SK-N-SH (cell line): ENCODE data around the gene ACTR6. TPM values are rescaled to one million over a fixed set of nuclear protein-coding genes. Genes with fewer than 3 reads are reported as not detected.
A peak's percentile ranks its signal among the peaks of the same experiment; 100 is the strongest.

Experiments
- CTCF ChIA-PET: fragments of 300-600, 350-600 bp; formaldehyde crosslinking; extraction: SDS; loops from one replicate; lab custom pipeline; 2021; lab: Yijun Ruan, JAX
- POLR2A ChIA-PET: fragments of 350-600 bp; sonication (Branson Sonifier 250); formaldehyde crosslinking; extraction: SDS; loops from one replicate; lab custom pipeline; 2020; ENCODE audit warnings: antibody characterized with exemption, inconsistent platforms; lab: Yijun Ruan, JAX
- DNase-seq: peaks from one replicate; pipeline ENCODE4 v3.0.0; 2012
- H2AFZ ChIP-seq: fragments of 200-600 bp; sonication (generic); 2 replicates; pipeline ENCODE4 v1.8.1; 2016; ENCODE audit warnings: antibody characterized with exemption, mild to moderate bottlenecking, low read depth
- H3F3A ChIP-seq: fragments of 200-600 bp; sonication (generic); replicated peaks from 2 replicates; pipeline ENCODE3; 2016; ENCODE audit warnings: antibody characterized with exemption, mild to moderate bottlenecking; ENCODE audit not compliant: insufficient read depth
- H3K27ac ChIP-seq, 2 experiments: fragments of 200-500 bp in 1 of 2; fragments of 200-600 bp in 1 of 2; sonication (Bioruptor generic) in 1 of 2; sonication (generic), shearing (Covaris generic) in 1 of 2; 2 replicates each; pipeline versions ENCODE4 v1.5.1 to v1.6.1; 2014 to 2016; ENCODE audit warnings: low read depth in 2 of 2, inconsistent platforms in 1 of 2, low read length in 1 of 2, mild to moderate bottlenecking in 1 of 2, mixed read lengths in 1 of 2
- H3K27me3 ChIP-seq: fragments of 200-600 bp; sonication (generic), shearing (Covaris generic); 2 replicates; pipeline ENCODE4 v1.6.1; 2016; ENCODE audit warnings: mixed run types; ENCODE audit not compliant: insufficient read depth
- H3K36me3 ChIP-seq, 2 experiments: fragments of 200-500 bp in 1 of 2; fragments of 200-600 bp in 1 of 2; sonication (Bioruptor generic) in 1 of 2; sonication (generic) in 1 of 2; replicated peaks in 1 of 2; 2 replicates each; pipeline versions ENCODE3 to v1.5.1; 2014 to 2016; ENCODE audit warnings: low read length in 1 of 2, mild to moderate bottlenecking in 1 of 2; ENCODE audit not compliant: insufficient read depth in 2 of 2, control insufficient read depth in 1 of 2
- H3K4me1 ChIP-seq, 2 experiments: fragments of 200-500 bp in 1 of 2; fragments of 200-600 bp in 1 of 2; sonication (Bioruptor generic) in 1 of 2; sonication (generic), shearing (Covaris generic) in 1 of 2; 2 replicates each; pipeline versions ENCODE4 v1.5.1 to v1.6.1; 2014 to 2016; ENCODE audit warnings: low read depth in 1 of 2, low read length in 1 of 2, mixed run types in 1 of 2; ENCODE audit not compliant: insufficient read depth in 2 of 2, control insufficient read depth in 1 of 2
- H3K4me2 ChIP-seq: fragments of 200-600 bp; sonication (generic), shearing (Covaris generic); 2 replicates; pipeline ENCODE4 v1.6.1; 2017; ENCODE audit warnings: mixed run types
- H3K4me3 ChIP-seq, 2 experiments: fragments of 200-500 bp in 1 of 2; fragments of 200-600 bp in 1 of 2; sonication (Bioruptor generic) in 1 of 2; sonication (generic), shearing (Covaris generic) in 1 of 2; 2 replicates each; pipeline versions ENCODE4 v1.5.1 to v1.8.1; 2014 to 2016; ENCODE audit warnings: low read depth in 2 of 2, inconsistent platforms in 1 of 2, low read length in 1 of 2, mild to moderate bottlenecking in 1 of 2, mixed read lengths in 1 of 2, moderate library complexity in 1 of 2
- H3K79me2 ChIP-seq: fragments of 200-600 bp; sonication (generic); 2 replicates; pipeline ENCODE4 v1.8.1; 2017; ENCODE audit warnings: mild to moderate bottlenecking; ENCODE audit not compliant: insufficient read depth
- H3K9ac ChIP-seq: fragments of 200-600 bp; sonication (generic); 2 replicates; pipeline ENCODE4 v1.6.1; 2017; ENCODE audit warnings: mixed run types
- H3K9me2 ChIP-seq: fragments of 200-600 bp; sonication (generic); 2 replicates; pipeline ENCODE4 v1.6.1; 2017; ENCODE audit warnings: mixed run types
- H3K9me3 ChIP-seq: fragments of 200-600 bp; sonication (generic); 2 replicates; pipeline ENCODE4 v1.6.1; 2017; ENCODE audit warnings: mixed run types, mild to moderate bottlenecking, moderate library complexity
- H4K20me1 ChIP-seq: fragments of 200-600 bp; sonication (generic); 2 replicates; pipeline ENCODE4 v1.6.1; 2017; ENCODE audit warnings: mild to moderate bottlenecking, mixed run types; ENCODE audit not compliant: insufficient read depth
- CHD2 ChIP-seq: fragments of 150-350 bp; IDR thresholded peaks from 2 replicates; pipeline ENCODE4 v1.6.1; 2018; ENCODE audit warnings: low read length; ENCODE audit not compliant: partially characterized antibody
- MEF2A ChIP-seq: IDR thresholded peaks from 2 replicates; pipeline ENCODE4 v1.4.0; 2012; ENCODE audit warnings: low read depth, borderline replicate concordance
- MXI1 ChIP-seq: IDR thresholded peaks from 2 replicates; pipeline ENCODE4 v1.6.1; 2012; ENCODE audit warnings: mild to moderate bottlenecking, low read depth, low read length, improper control_type of control experiment
- NFIC ChIP-seq: IDR thresholded peaks from 2 replicates; pipeline ENCODE4 v1.4.0; 2012; ENCODE audit warnings: borderline replicate concordance
- NRF1 ChIP-seq: IDR thresholded peaks from 2 replicates; pipeline ENCODE4 v1.6.1; 2012; ENCODE audit warnings: low read depth, mild to moderate bottlenecking, low read length
- RAD21 ChIP-seq: IDR thresholded peaks from 2 replicates; pipeline ENCODE4 v1.6.1; 2012; ENCODE audit warnings: mild to moderate bottlenecking, low read length
- RXRA ChIP-seq: IDR thresholded peaks from 2 replicates; pipeline ENCODE4 v1.4.0; 2012; ENCODE audit warnings: low read depth, mild to moderate bottlenecking, borderline replicate concordance
- SIN3A ChIP-seq: IDR thresholded peaks from 2 replicates; pipeline ENCODE4 v1.6.1; 2012; ENCODE audit warnings: low read depth, mild to moderate bottlenecking, low read length, moderate library complexity, borderline replicate concordance
- SMC3 ChIP-seq: IDR thresholded peaks from 2 replicates; pipeline ENCODE4 v1.6.1; 2012; ENCODE audit warnings: low read depth, low read length, improper control_type of control experiment
- TCF12 ChIP-seq: IDR thresholded peaks from 2 replicates; pipeline ENCODE4 v1.4.0; 2012
- TEAD4 ChIP-seq: IDR thresholded peaks from 2 replicates; pipeline ENCODE4 v1.4.0; 2012; ENCODE audit warnings: mild to moderate bottlenecking, borderline replicate concordance; ENCODE audit not compliant: insufficient read depth
- WGBS: methylation state at CpG from one replicate; pipeline ENCODE4 v1.1.6; 2017; ENCODE audit warnings: low lambda C conversion rate; 5-methylcytosine and 5-hydroxymethylcytosine counted together
- polyA plus RNA-seq, 3 experiments: library from polyadenylated mRNA; depleted of rRNA; stranded (reverse); fragments of >200 nt; gene quantifications; 2 replicates each; pipeline ENCODE4 v1.2.3, GENCODE V29; 2012
- TF ChIP-seq, protein P1 (sequence below): fragments of 150-350 bp; IDR thresholded peaks from 2 replicates; pipeline ENCODE4 v1.6.1; 2017; ENCODE audit warnings: antibody characterized with exemption, low read length, low read depth, borderline replicate concordance
- TF ChIP-seq, protein P2 (sequence below): fragments of 200-600 bp; sonication (generic); IDR thresholded peaks from 2 replicates; pipeline ENCODE4 v1.6.1; 2017; ENCODE audit warnings: antibody characterized with exemption, mild to moderate bottlenecking, moderate library complexity
- TF ChIP-seq, protein P3 (sequence below): IDR thresholded peaks from 2 replicates; pipeline ENCODE4; 2012
- TF ChIP-seq, protein P4 (sequence below): IDR thresholded peaks from 2 replicates; pipeline ENCODE4 v1.4.0; 2012; ENCODE audit warnings: low read depth, borderline replicate concordance
- TF ChIP-seq, protein P5 (sequence below): IDR thresholded peaks from 2 replicates; pipeline ENCODE4 v1.4.0; 2012; ENCODE audit warnings: low read depth, borderline replicate concordance

Gene ACTR6
- polyA plus RNA-seq, 1 of the 3 experiments (the other 2 are of a cell fraction) = 21.5 TPM

DNA sequence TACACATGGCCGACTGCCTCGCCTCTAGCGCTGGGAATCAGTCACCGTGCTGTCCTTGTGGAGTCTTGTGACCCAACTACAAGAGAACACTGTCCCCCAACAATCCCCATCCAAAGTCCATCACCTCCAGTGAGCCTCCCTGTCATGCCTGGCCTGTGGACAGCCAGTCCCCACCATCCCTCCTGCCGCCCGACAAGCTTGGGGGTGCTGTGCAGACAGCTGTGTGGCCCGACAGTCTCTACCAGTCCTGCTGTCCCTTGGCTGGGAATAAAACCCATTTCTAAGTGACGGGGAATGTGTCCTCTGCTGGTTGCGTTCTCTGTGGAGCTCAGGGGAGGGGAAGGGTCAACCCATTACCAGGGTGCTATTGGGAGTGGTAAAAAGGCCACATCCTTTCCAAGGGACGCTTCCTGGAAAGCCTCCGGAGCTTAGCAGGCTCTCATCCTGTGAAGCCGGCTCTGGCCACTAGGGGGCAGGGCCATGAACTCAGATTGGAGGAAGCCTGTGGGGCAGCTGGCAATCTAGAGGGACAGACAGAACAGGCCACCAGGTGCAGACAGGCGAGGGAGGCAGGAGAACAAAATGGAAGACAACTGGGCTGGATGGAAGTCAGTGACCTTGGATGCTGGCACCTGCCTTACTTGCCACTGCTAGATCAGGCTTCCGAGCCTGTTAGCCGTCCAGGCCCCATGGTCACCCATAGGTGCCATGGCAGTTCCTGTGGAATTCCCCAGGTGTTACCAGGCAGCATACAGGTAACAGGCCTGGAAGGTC lies 46.0 kb upstream of the ACTR6 start:
- H3K79me2 ChIP-seq = no peaks in the 10 kb centered on the region
- no peaks in the 10 kb centered on the region for H3K9me2 ChIP-seq
- CTCF ChIA-PET = interaction anchor here (0.7 to 4.3 kb wide), 18 partner anchors 9 to 194 kb away, joined by 3 to 34 read pairs (median 4); no protein-coding TSS in a partner anchor
- H2AFZ ChIP-seq = no peak overlapping the region
- no peak overlapping the region for H3K4me3 ChIP-seq
- H4K20me1 ChIP-seq = no peaks in the 10 kb centered on the region
- no peak overlapping the region for H3K27ac ChIP-seq
- H3K9me3 ChIP-seq = no peaks in the 10 kb centered on the region
- TF ChIP-seq, protein P1, sequence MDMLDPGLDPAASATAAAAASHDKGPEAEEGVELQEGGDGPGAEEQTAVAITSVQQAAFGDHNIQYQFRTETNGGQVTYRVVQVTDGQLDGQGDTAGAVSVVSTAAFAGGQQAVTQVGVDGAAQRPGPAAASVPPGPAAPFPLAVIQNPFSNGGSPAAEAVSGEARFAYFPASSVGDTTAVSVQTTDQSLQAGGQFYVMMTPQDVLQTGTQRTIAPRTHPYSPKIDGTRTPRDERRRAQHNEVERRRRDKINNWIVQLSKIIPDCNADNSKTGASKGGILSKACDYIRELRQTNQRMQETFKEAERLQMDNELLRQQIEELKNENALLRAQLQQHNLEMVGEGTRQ = no peak
- TF ChIP-seq NFIC (no peak), SMC3 (peak; percentile 47), RAD21 (peak; percentile 57)
- TF ChIP-seq, protein P2, sequence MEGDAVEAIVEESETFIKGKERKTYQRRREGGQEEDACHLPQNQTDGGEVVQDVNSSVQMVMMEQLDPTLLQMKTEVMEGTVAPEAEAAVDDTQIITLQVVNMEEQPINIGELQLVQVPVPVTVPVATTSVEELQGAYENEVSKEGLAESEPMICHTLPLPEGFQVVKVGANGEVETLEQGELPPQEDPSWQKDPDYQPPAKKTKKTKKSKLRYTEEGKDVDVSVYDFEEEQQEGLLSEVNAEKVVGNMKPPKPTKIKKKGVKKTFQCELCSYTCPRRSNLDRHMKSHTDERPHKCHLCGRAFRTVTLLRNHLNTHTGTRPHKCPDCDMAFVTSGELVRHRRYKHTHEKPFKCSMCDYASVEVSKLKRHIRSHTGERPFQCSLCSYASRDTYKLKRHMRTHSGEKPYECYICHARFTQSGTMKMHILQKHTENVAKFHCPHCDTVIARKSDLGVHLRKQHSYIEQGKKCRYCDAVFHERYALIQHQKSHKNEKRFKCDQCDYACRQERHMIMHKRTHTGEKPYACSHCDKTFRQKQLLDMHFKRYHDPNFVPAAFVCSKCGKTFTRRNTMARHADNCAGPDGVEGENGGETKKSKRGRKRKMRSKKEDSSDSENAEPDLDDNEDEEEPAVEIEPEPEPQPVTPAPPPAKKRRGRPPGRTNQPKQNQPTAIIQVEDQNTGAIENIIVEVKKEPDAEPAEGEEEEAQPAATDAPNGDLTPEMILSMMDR = peak; percentile 81
- TF ChIP-seq, all 33 proteins: peak for 3
- POLR2A ChIA-PET = interaction anchor here (1.0 to 1.2 kb wide), 2 partner anchors 9 to 14 kb away, joined by 3 read pairs; no protein-coding TSS in a partner anchor
- H3K9ac ChIP-seq = no peak overlapping the region
- H3F3A ChIP-seq = no peaks in the 10 kb centered on the region
- H3K27me3 ChIP-seq = no peaks in the 10 kb centered on the region
- H3K4me2 ChIP-seq = no peak overlapping the region
- 72% methylated on average over 12 of the region's 15 CpGs for WGBS
- peaks cover 0 to 5% of the 10 kb centered on the region in 2 experiments; a peak in 1 of 4 replicates for H3K4me1 ChIP-seq
- no peaks in the 10 kb centered on the region for H3K36me3 ChIP-seq
- peak; percentile 72 for DNase-seq

DNA sequence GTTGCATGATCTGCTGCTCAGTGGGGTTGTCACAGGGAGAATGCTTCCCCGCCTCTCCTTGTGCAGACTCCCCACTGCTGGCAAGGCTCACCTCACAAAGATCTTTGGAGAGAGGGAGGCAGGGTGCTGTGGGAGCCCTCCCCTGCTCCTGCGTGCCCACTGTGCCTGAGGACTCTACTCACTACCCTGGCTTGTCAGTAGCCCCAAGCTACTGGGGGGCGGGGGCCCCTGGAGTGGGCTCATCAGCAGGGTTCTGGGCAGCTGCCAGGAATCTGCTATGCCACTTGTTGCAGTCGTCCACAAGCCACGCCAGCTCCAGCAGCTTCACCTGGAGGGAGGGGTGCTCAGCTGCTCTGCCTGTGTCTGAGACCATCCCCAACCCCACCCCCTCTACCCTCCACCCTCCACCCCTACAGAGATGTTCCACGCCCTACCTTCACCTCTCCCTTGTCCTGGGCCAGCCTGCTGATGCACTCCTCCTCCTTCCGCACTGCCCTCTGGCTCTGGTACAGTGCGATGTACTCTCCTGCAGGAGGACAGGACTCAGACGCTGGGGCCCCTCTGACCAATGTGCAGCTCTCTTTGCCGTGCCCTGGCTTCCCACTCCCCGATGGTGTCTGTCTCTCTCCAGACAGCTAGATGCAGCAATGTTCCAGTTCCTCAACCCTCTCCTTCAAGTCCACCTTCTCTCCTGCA lies 43.7 kb upstream of the ACTR6 start:
- POLR2A ChIA-PET = no interaction called here
- H3K9me3 ChIP-seq = no peaks in the 10 kb centered on the region
- no peak overlapping the region for H3K4me3 ChIP-seq
- no peak for DNase-seq
- H2AFZ ChIP-seq = no peak overlapping the region
- H4K20me1 ChIP-seq = no peaks in the 10 kb centered on the region
- no peaks in the 10 kb centered on the region for H3K27me3 ChIP-seq
- no peaks in the 10 kb centered on the region for H3K36me3 ChIP-seq
- H3K4me2 ChIP-seq = no peak overlapping the region
- H3K9ac ChIP-seq = no peak overlapping the region
- no peaks in the 10 kb centered on the region for H3K79me2 ChIP-seq
- peaks cover 0 to 5% of the 10 kb centered on the region in 2 experiments; a peak in 1 of 4 replicates for H3K4me1 ChIP-seq
- WGBS = 60% methylated on average over 7 of the region's 11 CpGs
- CTCF ChIA-PET = interaction anchor here (0.6 to 1.0 kb wide), 4 partner anchors 10 to 478 kb away, joined by 3 to 4 read pairs (median 3); partner anchors contain the start of gene ACTR6
- no peak overlapping the region for H3K27ac ChIP-seq
- no peaks in the 10 kb centered on the region for H3K9me2 ChIP-seq
- H3F3A ChIP-seq = no peaks in the 10 kb centered on the region
- TF ChIP-seq SIN3A (no peak), SMC3 (no peak), CHD2 (no peak), TCF12 (no peak), RXRA (no peak), MEF2A (no peak), NFIC (no peak), NRF1 (no peak), MXI1 (no peak), TEAD4 (no peak)
- TF ChIP-seq, protein P3, sequence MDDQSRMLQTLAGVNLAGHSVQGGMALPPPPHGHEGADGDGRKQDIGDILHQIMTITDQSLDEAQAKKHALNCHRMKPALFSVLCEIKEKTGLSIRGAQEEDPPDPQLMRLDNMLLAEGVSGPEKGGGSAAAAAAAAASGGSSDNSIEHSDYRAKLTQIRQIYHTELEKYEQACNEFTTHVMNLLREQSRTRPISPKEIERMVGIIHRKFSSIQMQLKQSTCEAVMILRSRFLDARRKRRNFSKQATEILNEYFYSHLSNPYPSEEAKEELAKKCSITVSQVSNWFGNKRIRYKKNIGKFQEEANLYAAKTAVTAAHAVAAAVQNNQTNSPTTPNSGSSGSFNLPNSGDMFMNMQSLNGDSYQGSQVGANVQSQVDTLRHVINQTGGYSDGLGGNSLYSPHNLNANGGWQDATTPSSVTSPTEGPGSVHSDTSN = no peak
- TF ChIP-seq, protein P4, sequence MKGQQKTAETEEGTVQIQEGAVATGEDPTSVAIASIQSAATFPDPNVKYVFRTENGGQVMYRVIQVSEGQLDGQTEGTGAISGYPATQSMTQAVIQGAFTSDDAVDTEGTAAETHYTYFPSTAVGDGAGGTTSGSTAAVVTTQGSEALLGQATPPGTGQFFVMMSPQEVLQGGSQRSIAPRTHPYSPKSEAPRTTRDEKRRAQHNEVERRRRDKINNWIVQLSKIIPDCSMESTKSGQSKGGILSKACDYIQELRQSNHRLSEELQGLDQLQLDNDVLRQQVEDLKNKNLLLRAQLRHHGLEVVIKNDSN = no peak
- TF ChIP-seq, protein P1 = no peak
- TF ChIP-seq, protein P5, sequence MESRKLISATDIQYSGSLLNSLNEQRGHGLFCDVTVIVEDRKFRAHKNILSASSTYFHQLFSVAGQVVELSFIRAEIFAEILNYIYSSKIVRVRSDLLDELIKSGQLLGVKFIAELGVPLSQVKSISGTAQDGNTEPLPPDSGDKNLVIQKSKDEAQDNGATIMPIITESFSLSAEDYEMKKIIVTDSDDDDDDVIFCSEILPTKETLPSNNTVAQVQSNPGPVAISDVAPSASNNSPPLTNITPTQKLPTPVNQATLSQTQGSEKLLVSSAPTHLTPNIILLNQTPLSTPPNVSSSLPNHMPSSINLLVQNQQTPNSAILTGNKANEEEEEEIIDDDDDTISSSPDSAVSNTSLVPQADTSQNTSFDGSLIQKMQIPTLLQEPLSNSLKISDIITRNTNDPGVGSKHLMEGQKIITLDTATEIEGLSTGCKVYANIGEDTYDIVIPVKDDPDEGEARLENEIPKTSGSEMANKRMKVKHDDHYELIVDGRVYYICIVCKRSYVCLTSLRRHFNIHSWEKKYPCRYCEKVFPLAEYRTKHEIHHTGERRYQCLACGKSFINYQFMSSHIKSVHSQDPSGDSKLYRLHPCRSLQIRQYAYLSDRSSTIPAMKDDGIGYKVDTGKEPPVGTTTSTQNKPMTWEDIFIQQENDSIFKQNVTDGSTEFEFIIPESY = no peak
